WTC11 (cell line): ENCODE data around the gene CDH12. TPM values are rescaled to one million over a fixed set of nuclear protein-coding genes. Genes with fewer than 3 reads are reported as not detected.

Experiments
- ATAC-seq: fragments of 200-7000 bp; cut with Tn5 transposase; 2 replicates; pipeline ENCODE4 v1.10.0; 2021; ENCODE audit warnings: mild to moderate bottlenecking, moderate library complexity
- CTCF ChIA-PET: fragments of 300-600 bp; sonication (Branson Sonifier 250); formaldehyde crosslinking; loops from one replicate; lab custom pipeline; 2021; ENCODE audit warnings: antibody characterized with exemption; lab: Charles Lee
- POLR2A ChIA-PET: fragments of 350-600 bp; sonication (Branson Sonifier 250); formaldehyde crosslinking; loops from one replicate; lab custom pipeline; 2021; ENCODE audit warnings: antibody characterized with exemption; lab: Charles Lee
- DNase-seq: peaks from one replicate; pipeline ENCODE4 v3.0.0; 2021; ENCODE audit warnings: low spot score
- H3K27ac Mint-ChIP-seq: 2 replicates; pipeline ENCODE4 v1.8.0; 2021; ENCODE audit warnings: mixed read lengths
- H3K27me3 Mint-ChIP-seq: 2 replicates; pipeline ENCODE4 v1.8.0; 2021; ENCODE audit warnings: low read depth, mild to moderate bottlenecking, moderate library complexity, mixed read lengths
- H3K36me3 Mint-ChIP-seq: 2 replicates; pipeline ENCODE4 v1.8.0; 2021; ENCODE audit warnings: mixed read lengths
- H3K4me1 Mint-ChIP-seq: 2 replicates; pipeline ENCODE4 v1.8.0; 2022; ENCODE audit warnings: mixed read lengths
- H3K4me3 Mint-ChIP-seq: 2 replicates; pipeline ENCODE4 v1.8.0; 2021; ENCODE audit warnings: mild to moderate bottlenecking, moderate library complexity, mixed read lengths
- H3K9me3 Mint-ChIP-seq: 2 replicates; pipeline ENCODE4 v1.8.0; 2021; ENCODE audit warnings: mixed read lengths
- AR ChIP-seq: fragments of 250-450 bp; sonication (Bioruptor Pico); IDR thresholded peaks from 2 replicates; pipeline ENCODE4 v1.9.0; 2021; ENCODE audit warnings: mild to moderate bottlenecking
- ATF1 ChIP-seq: sonication (generic); formaldehyde crosslinking; IDR thresholded peaks from 2 replicates; pipeline ENCODE4 v1.8.1; 2023; ENCODE audit warnings: mild to moderate bottlenecking, moderate library complexity, missing genetic modification reagents
- ATF3 ChIP-seq: sonication (generic); formaldehyde crosslinking; conservative IDR thresholded peaks from 2 replicates; pipeline ENCODE4 v1.8.1; 2022; ENCODE audit warnings: mild to moderate bottlenecking, missing genetic modification reagents
- CBFB ChIP-seq: sonication (generic); formaldehyde crosslinking; IDR thresholded peaks from 2 replicates; pipeline ENCODE4 v1.8.1; 2022; ENCODE audit warnings: mild to moderate bottlenecking, low read depth, missing genetic modification reagents
- EMX1 ChIP-seq: fragments of 250-450 bp; sonication (Bioruptor Pico); IDR thresholded peaks from 2 replicates; pipeline ENCODE4 v1.8.0; 2021; ENCODE audit warnings: mild to moderate bottlenecking
- ERG ChIP-seq: fragments of 250-450 bp; sonication (Bioruptor Pico); IDR thresholded peaks from 2 replicates; pipeline ENCODE4 v1.8.0; 2021; ENCODE audit warnings: mild to moderate bottlenecking
- FOXK1 ChIP-seq: sonication (generic); formaldehyde crosslinking; IDR thresholded peaks from 2 replicates; pipeline ENCODE4 v1.8.0; 2022; ENCODE audit warnings: mild to moderate bottlenecking, moderate library complexity, missing genetic modification reagents
- GTF2I ChIP-seq: fragments of 250-450 bp; sonication (Bioruptor Pico); conservative IDR thresholded peaks from 2 replicates; pipeline ENCODE4 v1.4.0; 2021; ENCODE audit warnings: mild to moderate bottlenecking
- HMGXB4 ChIP-seq: sonication (generic); formaldehyde crosslinking; IDR thresholded peaks from 2 replicates; pipeline ENCODE4 v1.8.1; 2023; ENCODE audit warnings: mild to moderate bottlenecking, moderate library complexity, missing genetic modification reagents
- IRF2 ChIP-seq: sonication (generic); formaldehyde crosslinking; IDR thresholded peaks from 2 replicates; pipeline ENCODE4 v1.8.0; 2022; ENCODE audit warnings: low read depth, missing genetic modification reagents, borderline replicate concordance
- NFATC4 ChIP-seq: fragments of 250-450 bp; sonication (Bioruptor Pico); IDR thresholded peaks from 2 replicates; pipeline ENCODE4 v1.9.0; 2021; ENCODE audit warnings: mild to moderate bottlenecking
- NFE2L1 ChIP-seq: sonication (generic); formaldehyde crosslinking; IDR thresholded peaks from 2 replicates; pipeline ENCODE4 v1.8.1; 2023; ENCODE audit warnings: missing genetic modification reagents
- NR1H2 ChIP-seq: sonication (generic); formaldehyde crosslinking; IDR thresholded peaks from 2 replicates; pipeline ENCODE4 v1.9.0; 2021; ENCODE audit warnings: mild to moderate bottlenecking, moderate library complexity, missing genetic modification reagents
- PRDM15 ChIP-seq: sonication (generic); formaldehyde crosslinking; IDR thresholded peaks from 2 replicates; pipeline ENCODE4 v1.8.0; 2022; ENCODE audit warnings: missing genetic modification reagents
- PRRX2 ChIP-seq: fragments of 250-450 bp; sonication (Bioruptor Pico); IDR thresholded peaks from 2 replicates; pipeline ENCODE4 v1.8.0; 2021; ENCODE audit warnings: mild to moderate bottlenecking
- RELA ChIP-seq: sonication (generic); formaldehyde crosslinking; IDR thresholded peaks from 2 replicates; pipeline ENCODE4 v1.8.1; 2022; ENCODE audit warnings: missing genetic modification reagents, mild to moderate bottlenecking, borderline replicate concordance
- RORB ChIP-seq: fragments of 250-450 bp; sonication (Bioruptor Pico); IDR thresholded peaks from 2 replicates; pipeline ENCODE4 v1.9.0; 2021; ENCODE audit warnings: mild to moderate bottlenecking
- USF2 ChIP-seq: sonication (generic); formaldehyde crosslinking; IDR thresholded peaks from 2 replicates; pipeline ENCODE4 v1.8.1; 2023; ENCODE audit warnings: mild to moderate bottlenecking, missing genetic modification reagents, moderate library complexity
- ZBTB21 ChIP-seq: sonication (generic); formaldehyde crosslinking; IDR thresholded peaks from 2 replicates; pipeline ENCODE4 v1.8.1; 2023; ENCODE audit warnings: mild to moderate bottlenecking, missing genetic modification reagents, borderline replicate concordance
- ZNF121 ChIP-seq: sonication (generic); formaldehyde crosslinking; IDR thresholded peaks from 2 replicates; pipeline ENCODE4 v1.8.0; 2023; ENCODE audit warnings: missing genetic modification reagents
- ZNF138 ChIP-seq: sonication (generic); formaldehyde crosslinking; conservative IDR thresholded peaks from 2 replicates; pipeline ENCODE4 v1.8.1; 2022; ENCODE audit warnings: mild to moderate bottlenecking, moderate library complexity, missing genetic modification reagents
- ZNF423 ChIP-seq: fragments of 250-450 bp; sonication (Bioruptor Pico); IDR thresholded peaks from 2 replicates; pipeline ENCODE4 v2.1.2; 2022; ENCODE audit warnings: mild to moderate bottlenecking, moderate library complexity
- ZSCAN18 ChIP-seq: fragments of 250-450 bp; sonication (Bioruptor Pico); IDR thresholded peaks from 2 replicates; pipeline ENCODE4 v2.1.2; 2022; ENCODE audit warnings: mild to moderate bottlenecking, moderate library complexity
- total RNA-seq: library from RNA; stranded (reverse); gene quantifications from 3 replicates; pipeline ENCODE4 v1.2.3, GENCODE V29; 2021

Gene CDH12
- total RNA-seq, 1 experiment from 2014 or later: not detected

- TF ChIP-seq PRDM15 (CRISPR knock-in tag) (no peak), NR1H2 (CRISPR knock-in tag) (no peak), HMGXB4 (CRISPR knock-in tag) (no peak), NFE2L1 (CRISPR knock-in tag) (no peak), ZSCAN18 (CRISPR knock-in tag) (no peak), ZNF138 (no peak), RORB (no peak), GTF2I (CRISPR knock-in tag) (no peak)
- TF ChIP-seq, all 79 proteins: peak for 0
Measured at GRCh38 chr5:22846693-22847092, 6.5 kb downstream of the CDH12 start (continued).

GRCh38 chr5:22844636-22845035 is 8.5 kb downstream of the CDH12 start:
- H3K27ac Mint-ChIP-seq: no peak overlapping the region
- ChIA-PET CTCF (interaction anchor here (1.4 kb wide), 1 partner anchor 9 kb away, joined by 6 read pairs; the partner anchor contains the start of gene CDH12), POLR2A (no interaction called here)
- H3K4me1 Mint-ChIP-seq: no peaks in the 10 kb centered on the region
- no peaks in the 10 kb centered on the region for H3K36me3 Mint-ChIP-seq
- ATAC-seq (no peak), DNase-seq (no peak)
- no peak overlapping the region for H3K4me3 Mint-ChIP-seq
- TF ChIP-seq ATF1 (CRISPR knock-in tag) (no peak), ERG (CRISPR knock-in tag) (no peak), RORB (no peak), NFATC4 (no peak), USF2 (CRISPR knock-in tag) (no peak), EMX1 (no peak)
- TF ChIP-seq, all 79 proteins: peak for 0
- Mint-ChIP-seq H3K27me3 (no peaks in the 10 kb centered on the region; the same call in 1 of the 2 replicates), H3K9me3 (no peaks in the 10 kb centered on the region)

GRCh38 chr5:22844155-22844554 is 9.0 kb downstream of the CDH12 start:
- H3K36me3 Mint-ChIP-seq: no peaks in the 10 kb centered on the region
- H3K4me3 Mint-ChIP-seq: no peak overlapping the region
- POLR2A ChIA-PET: no interaction called here
- H3K27me3 Mint-ChIP-seq: no peaks in the 10 kb centered on the region
- H3K27ac Mint-ChIP-seq: no peak overlapping the region
- ATAC-seq (no peak), DNase-seq (no peak)
- H3K4me1 Mint-ChIP-seq: no peaks in the 10 kb centered on the region
- H3K9me3 Mint-ChIP-seq: no peaks in the 10 kb centered on the region
- CTCF ChIA-PET: interaction anchor here (1.4 kb wide), 1 partner anchor 9 kb away, joined by 6 read pairs; the partner anchor contains the start of gene CDH12
- TF ChIP-seq AR: no peak
- TF ChIP-seq ZNF121 (CRISPR knock-in tag): no peak
- no peak for TF ChIP-seq ZNF138
- no peak for TF ChIP-seq IRF2 (CRISPR knock-in tag)
- no peak for TF ChIP-seq ZBTB21 (CRISPR knock-in tag)
- TF ChIP-seq RELA (CRISPR knock-in tag): no peak
- no peak for TF ChIP-seq FOXK1 (CRISPR knock-in tag)
- TF ChIP-seq PRRX2: no peak
- no peak for TF ChIP-seq ZNF423 (CRISPR knock-in tag)
- TF ChIP-seq EMX1: no peak
- TF ChIP-seq ATF3 (CRISPR knock-in tag): no peak
- no peak for TF ChIP-seq CBFB
